Epithelial cell of esophagus (primary cell): ENCODE results near the gene ATF6.

Experiments used
- DNase-seq: peaks from one replicate; pipeline ENCODE4 v3.0.0; 2010; ENCODE audit warnings: low read depth
- H3K4me3 ChIP-seq: 2 replicates; pipeline ENCODE4 v1.5.1; 2011; ENCODE audit warnings: mild to moderate bottlenecking, low read length, control low read depth
- CTCF ChIP-seq: IDR thresholded peaks from 2 replicates; pipeline ENCODE4 v1.5.1; 2011; ENCODE audit warnings: low read depth, mild to moderate bottlenecking, low read length, control low read depth, inconsistent platforms; ENCODE audit not compliant: insufficient read depth; ENCODE audit errors: missing control alignments

The ATF6 gene

DNA sequence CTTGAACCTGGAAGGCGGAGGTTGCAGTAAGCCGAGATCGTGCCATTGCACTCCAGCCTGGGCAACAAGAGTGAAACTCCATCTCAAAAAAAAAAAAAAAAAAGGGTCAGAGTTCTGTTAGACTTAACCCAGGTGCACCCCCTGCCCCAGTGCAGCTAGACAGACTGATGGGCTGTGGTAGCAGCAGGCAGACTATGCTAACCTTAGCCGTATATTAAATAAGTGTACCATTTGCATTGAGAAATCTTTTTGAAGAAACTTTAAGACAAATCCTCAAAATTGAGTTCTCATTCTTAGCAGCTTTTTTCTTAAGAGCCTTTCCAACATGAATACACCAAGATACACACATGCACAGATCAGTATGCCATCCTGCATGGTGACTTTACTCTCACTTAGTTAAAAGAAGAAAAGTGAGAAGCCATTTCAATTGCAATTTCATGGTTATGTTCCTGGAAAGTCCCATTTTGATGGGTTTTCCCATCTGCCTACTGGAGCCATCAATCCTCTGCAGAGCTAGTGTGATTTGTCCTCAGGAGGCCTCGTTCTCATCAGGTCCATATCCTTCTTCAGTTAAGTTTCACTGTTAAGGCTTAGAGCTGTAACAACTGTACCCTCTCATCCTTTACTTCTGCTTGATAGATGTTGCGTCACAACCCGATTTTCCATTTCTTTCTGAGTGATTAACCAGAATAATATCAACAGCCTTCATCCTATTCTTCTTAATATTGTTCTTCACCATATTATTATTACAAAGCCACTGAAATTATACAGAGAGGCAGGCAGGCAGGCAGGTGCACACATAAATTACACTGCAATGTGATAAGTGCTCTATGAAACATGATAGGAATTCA lies 37.5 kb upstream of the ATF6 start:
- no peak for TF ChIP-seq CTCF
- no peak overlapping the region for H3K4me3 ChIP-seq
- no peak for DNase-seq

GRCh38 chr1:161730050-161730564 lies 36.0 kb upstream of the ATF6 start:
- DNase-seq: peak; percentile 85
- H3K4me3 ChIP-seq: no peak overlapping the region
- TF ChIP-seq CTCF: no peak

GRCh38 chr1:161731241-161731640 lies 34.9 kb upstream of the ATF6 start:
- DNase-seq: no peak
- no peak overlapping the region for H3K4me3 ChIP-seq
- TF ChIP-seq CTCF: no peak

DNA sequence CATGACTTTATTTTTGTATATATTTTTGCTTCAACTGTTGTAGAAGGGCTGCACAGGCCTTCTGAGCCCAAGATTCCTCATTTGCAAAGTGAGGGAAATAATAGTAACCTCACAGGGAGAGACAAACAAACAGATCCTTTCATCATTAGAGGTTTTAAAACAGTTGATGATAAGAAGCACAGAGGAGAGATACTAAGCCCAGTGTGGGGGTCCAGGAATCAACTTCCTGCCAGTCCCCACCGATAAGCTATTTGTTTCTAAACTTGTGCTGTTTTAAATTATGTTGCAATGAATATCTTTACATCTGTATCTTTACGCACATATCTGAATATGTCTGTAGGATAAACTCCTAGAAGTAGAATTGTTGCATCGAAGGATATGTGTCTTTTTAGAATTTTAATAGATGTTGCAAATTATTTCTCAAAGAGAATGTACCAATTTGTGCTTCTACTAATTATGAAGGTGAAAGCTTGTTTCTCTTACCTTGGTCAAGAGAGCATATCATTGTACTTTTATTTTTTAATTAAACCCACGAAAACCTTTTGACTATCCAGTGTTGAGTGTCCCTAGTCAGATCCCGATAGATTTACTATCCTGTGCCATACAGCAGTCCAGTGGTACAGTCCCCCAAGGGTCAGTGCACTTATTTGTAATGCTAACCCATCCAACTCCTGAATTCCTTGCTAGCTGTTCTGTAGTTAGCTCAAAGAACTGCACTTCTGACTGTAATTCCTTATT lies 34.0 kb upstream of the ATF6 start:
- TF ChIP-seq CTCF: no peak
- no peak overlapping the region for H3K4me3 ChIP-seq
- DNase-seq: no peak

- peak; percentile 93 for DNase-seq
- TF ChIP-seq CTCF: no peak
Observed at GRCh38 chr1:161733526-161733925, 32.6 kb upstream of the ATF6 start.

DNA sequence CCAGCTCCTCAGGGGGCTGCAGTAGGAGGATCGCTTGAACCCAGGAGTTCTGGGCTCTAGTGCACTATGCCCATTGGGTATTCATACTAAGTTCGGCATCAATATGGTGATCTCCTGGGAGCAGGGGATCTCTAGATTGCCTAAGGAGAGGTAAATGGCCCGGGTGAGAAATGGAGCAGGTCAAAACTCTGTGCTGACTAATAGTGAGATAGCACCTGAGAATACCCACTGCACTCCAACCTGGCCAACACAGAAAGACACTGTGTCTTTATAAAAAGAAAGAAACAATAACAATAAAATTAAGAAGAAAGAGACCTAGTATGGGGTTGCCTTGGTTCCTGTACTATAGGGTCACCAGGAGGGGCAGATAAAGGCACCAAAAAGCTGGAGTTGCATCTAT lies 30.3 kb upstream of the ATF6 start:
- no peak for DNase-seq
- no peak overlapping the region for H3K4me3 ChIP-seq
- no peak for TF ChIP-seq CTCF

More at GRCh38 chr1:161733526-161733925, 32.6 kb upstream of the ATF6 start:
- H3K4me3 ChIP-seq: no peak overlapping the region
